Neutrophil (primary cell): ENCODE results near the gene KLHL17.

Experiments used
- H3K27ac ChIP-seq: fragments of 200-600 bp; sonication (generic); 2 replicates; pipeline ENCODE4 v1.5.1; 2016; ENCODE audit warnings: mild to moderate bottlenecking, moderate library complexity
- H3K27me3 ChIP-seq: fragments of 200-600 bp; sonication (generic); 2 replicates; pipeline ENCODE4 v1.6.0; 2016; ENCODE audit warnings: mild to moderate bottlenecking
- H3K36me3 ChIP-seq: fragments of 200-600 bp; sonication (generic); 2 replicates; pipeline ENCODE4 v1.5.1; 2017
- H3K4me1 ChIP-seq, 2 experiments: fragments of 200-600 bp in 1 of 2; sonication (generic) in 1 of 2; 1 replicate in 1 of 2; 2 replicates in 1 of 2; pipeline versions ENCODE4 v1.5.1 to v1.6.1; 2013 to 2016; ENCODE audit warnings: low read depth in 1 of 2, low read length in 1 of 2, mild to moderate bottlenecking in 1 of 2, moderate library complexity in 1 of 2; ENCODE audit not compliant: control insufficient read depth in 1 of 2, insufficient read depth in 1 of 2
- H3K4me3 ChIP-seq, 2 experiments: fragments of 200-600 bp in 1 of 2; sonication (generic) in 1 of 2; 1 replicate in 1 of 2; 2 replicates in 1 of 2; pipeline ENCODE4 v1.5.1; 2013 to 2016; ENCODE audit warnings: low read depth in 1 of 2, low read length in 1 of 2, mild to moderate bottlenecking in 1 of 2, moderate library complexity in 1 of 2
- H3K9me3 ChIP-seq: fragments of 200-600 bp; sonication (generic); 2 replicates; pipeline ENCODE4 v1.5.1; 2016
- CTCF ChIP-seq: fragments of 200-600 bp; sonication (generic); IDR thresholded peaks from 2 replicates; pipeline ENCODE4 v1.5.1; 2016; ENCODE audit warnings: antibody characterized with exemption

The KLHL17 gene

GRCh38 chr1:920010-920409 lies 40.4 kb upstream of the KLHL17 start:
- Histone ChIP-seq H3K27me3 (peaks cover 82% of the 10 kb centered on the region), H3K36me3 (no peaks in the 10 kb centered on the region), H3K4me3 (no peak overlapping the region), H3K9me3 (no peaks in the 10 kb centered on the region), H3K27ac (no peak overlapping the region), H3K4me1 (peaks cover 10 to 17% of the 10 kb centered on the region in 2 experiments)
- TF ChIP-seq CTCF: no peak

DNA sequence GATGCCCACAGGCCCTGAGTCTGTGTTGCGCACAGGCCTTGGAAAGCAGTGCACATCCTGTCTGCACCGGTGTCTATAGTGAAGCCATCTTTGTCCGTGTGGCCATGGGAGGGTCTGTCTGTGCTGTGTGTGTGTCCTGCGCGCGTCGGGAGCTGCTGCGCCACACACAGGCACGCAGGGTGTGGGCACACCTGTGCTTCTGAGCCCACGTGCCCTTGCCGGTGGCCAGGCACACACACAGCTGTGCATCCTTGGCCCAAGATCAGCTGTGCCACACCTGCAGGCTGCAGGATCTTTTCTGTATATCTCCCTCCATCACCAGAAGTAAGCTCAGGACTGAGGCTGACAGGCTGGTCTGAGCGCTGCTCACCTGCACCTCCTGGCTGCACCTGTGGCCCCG lies 39.9 kb upstream of the KLHL17 start:
- Histone ChIP-seq H3K4me1 (peaks cover 11 to 19% of the 10 kb centered on the region in 2 experiments), H3K9me3 (no peaks in the 10 kb centered on the region), H3K27me3 (peaks cover 87% of the 10 kb centered on the region), H3K27ac (no peak overlapping the region), H3K36me3 (no peaks in the 10 kb centered on the region), H3K4me3 (no peak overlapping the region)
- no peak for TF ChIP-seq CTCF

- peaks cover 88% of the 10 kb centered on the region for H3K27me3 ChIP-seq
- no peaks in the 10 kb centered on the region for H3K36me3 ChIP-seq
- TF ChIP-seq CTCF: no peak
- H3K4me1 ChIP-seq: peaks cover 11 to 19% of the 10 kb centered on the region in 2 experiments
- H3K27ac ChIP-seq: no peak overlapping the region
- H3K9me3 ChIP-seq: no peaks in the 10 kb centered on the region
- H3K4me3 ChIP-seq: no peak overlapping the region
Observed at GRCh38 chr1:921011-921837, 39.2 kb upstream of the KLHL17 start.

GRCh38 chr1:923131-923990 lies 37.0 kb upstream of the KLHL17 start, which contains the start of gene SAMD11:
Gene SAMD11 (plus strand): TSS chr1:923923. CDS start chr1:924432, 509 bp downstream.
- Histone ChIP-seq H3K27me3 (peaks cover 90% of the 10 kb centered on the region), H3K27ac (no peak within 1 kb of the TSS), H3K4me3 (no peak within 1 kb of the TSS), H3K36me3 (no peaks in the 10 kb centered on the region), H3K9me3 (no peaks in the 10 kb centered on the region), H3K4me1 (peaks cover 11 to 19% of the 10 kb centered on the region in 2 experiments)
- TF ChIP-seq CTCF: no peak

GRCh38 chr1:923991-924655 lies 36.3 kb upstream of the KLHL17 start:
- Histone ChIP-seq H3K4me1 (peaks cover 11 to 19% of the 10 kb centered on the region in 2 experiments), H3K4me3 (no peak overlapping the region), H3K27ac (no peak overlapping the region), H3K9me3 (no peaks in the 10 kb centered on the region), H3K27me3 (peaks cover 97% of the 10 kb centered on the region), H3K36me3 (no peaks in the 10 kb centered on the region)
- no peak for TF ChIP-seq CTCF
